D721Med (cell line): ENCODE measurements around the gene KSR1.
"Not testable (repeated sequence)": the region's sequence is repeated elsewhere in the genome, so short reads cannot be mapped to it uniquely, and the experiment has no call there.

Experiments used
- DNase-seq: peaks from one replicate; pipeline ENCODE4 v3.0.0; 2011; ENCODE audit warnings: low spot score; ENCODE audit not compliant: insufficient read length
- FAIRE-seq: peaks from 2 replicates; lab custom pipeline; 2011; peaks lifted over from hg19 to GRCh38; lab: Jason Lieb, UNC
- CTCF ChIP-seq: IDR thresholded peaks from 2 replicates; pipeline ENCODE4 v1.5.1; 2012; ENCODE audit warnings: mild to moderate bottlenecking, control low read depth; ENCODE audit not compliant: insufficient read depth; ENCODE audit errors: missing control alignments

KSR1 gene

GRCh38 chr17:27455914-27456680 is at the start of gene KSR1:
KSR1 (plus strand) TSS chr17:27456448; CDS start chr17:27456644, 196 bp downstream.
- DNase-seq (peak; percentile 46), FAIRE-seq (no peak)
- TF ChIP-seq CTCF: peak; percentile 66

GRCh38 chr17:27407916-27408864 is 48.1 kb upstream of the KSR1 start:
- no peak for DNase-seq
- peak; percentile 10 for TF ChIP-seq CTCF
- no peak for FAIRE-seq

- no peak for DNase-seq
- no peak for TF ChIP-seq CTCF
- FAIRE-seq: no peak
These were observed 47.4 kb upstream of the KSR1 start for GRCh38 chr17:27408891-27409290.

- not testable (repeated sequence) for FAIRE-seq, DNase-seq
These were observed 44.1 kb upstream of the KSR1 start for GRCh38 chr17:27412158-27412557.

- DNase-seq: no peak
- no peak for FAIRE-seq
- no peak for TF ChIP-seq CTCF
These were observed 42.9 kb upstream of the KSR1 start for GRCh38 chr17:27413315-27413714.

GRCh38 chr17:27413792-27414191 is 42.5 kb upstream of the KSR1 start:
- DNase-seq (no peak), FAIRE-seq (no peak)
- no peak for TF ChIP-seq CTCF

GRCh38 chr17:27414271-27414670 is 42.0 kb upstream of the KSR1 start:
- FAIRE-seq (no peak), DNase-seq (no peak)
- no peak for TF ChIP-seq CTCF
